Activated T-cell treated with anti-CD3 and anti-CD28 coated beads for 48 hours (primary cell): ENCODE results near the gene MBNL3.
"Not testable (repeated sequence)": the region's sequence is repeated elsewhere in the genome, so short reads cannot be mapped to it uniquely, and the experiment has no call there.

Experiments
- DNase-seq: peaks from one replicate; pipeline ENCODE4 v3.0.0-alpha.2; 2020; ENCODE audit warnings: low read depth

Gene MBNL3

GRCh38 chrX:132369617-132370326 lies 119.1 kb downstream of the MBNL3 start:
- no peak for DNase-seq

- DNase-seq, result no peak
These were observed 120.9 kb downstream of the MBNL3 start for GRCh38 chrX:132367984-132368383.

- DNase-seq, result no peak
These were observed 121.5 kb downstream of the MBNL3 start for GRCh38 chrX:132367314-132367713.

- DNase-seq, result no peak
These were observed 123.3 kb downstream of the MBNL3 start for GRCh38 chrX:132365490-132365889.

GRCh38 chrX:132364313-132364712 lies 124.5 kb downstream of the MBNL3 start:
- DNase-seq, result no peak

- DNase-seq, result no peak
These were observed 135.4 kb downstream of the MBNL3 start for GRCh38 chrX:132353430-132353829.

- DNase-seq, result no peak
These were observed 152.7 kb downstream of the MBNL3 start for GRCh38 chrX:132336172-132336571.

GRCh38 chrX:132333351-132333750 lies 155.5 kb downstream of the MBNL3 start:
- DNase-seq, result no peak

GRCh38 chrX:132331532-132331931 lies 157.3 kb downstream of the MBNL3 start:
- DNase-seq, result no peak

- no peak for DNase-seq
These were observed 157.8 kb downstream of the MBNL3 start for GRCh38 chrX:132331000-132331399.

- no peak for DNase-seq
These were observed 158.6 kb downstream of the MBNL3 start for GRCh38 chrX:132330156-132330729.

- DNase-seq, result not testable (repeated sequence)
These were observed 161.9 kb downstream of the MBNL3 start for GRCh38 chrX:132326960-132327359.
